Sigmoid colon (tissue), 7 donors: Measurements from ENCODE around the gene NUMB. TPM values are rescaled to one million over a fixed set of nuclear protein-coding genes. Genes with fewer than 3 reads are reported as not detected.

Source experiments
- DNase-seq: peaks from one replicate; pipeline ENCODE4 v3.0.0-alpha.2; 2019
- H3K27ac ChIP-seq, 4 donors: fragments of 200-600 bp; sonication (generic); one replicate each; pipeline ENCODE4 v1.5.1; 2016 to 2019; ENCODE audit warnings: mild to moderate bottlenecking in 1 of 4
- H3K27me3 ChIP-seq, 3 donors: fragments of 200-600 bp; sonication (generic); one replicate each; pipeline ENCODE4 v1.5.1; 2019; ENCODE audit warnings: mild to moderate bottlenecking in 1 of 3
- H3K36me3 ChIP-seq, 4 donors: fragments of 200-600 bp; sonication (generic); one replicate each; pipeline ENCODE4 v1.5.1; 2016 to 2019
- H3K4me1 ChIP-seq, 4 donors: fragments of 200-600 bp; sonication (generic); one replicate each; pipeline ENCODE4 v1.5.1; 2017 to 2019
- H3K4me3 ChIP-seq, 4 donors: fragments of 200-600 bp; sonication (generic); one replicate each; pipeline ENCODE4 v1.5.1; 2017 to 2019; ENCODE audit warnings: mild to moderate bottlenecking in 2 of 4, moderate library complexity in 1 of 4
- H3K9me3 ChIP-seq, 4 donors: fragments of 200-600 bp in 3 of 4; sonication (generic) in 3 of 4; one replicate each; pipeline versions ENCODE4 v1.5.1 to v1.6.1; 2013 to 2019
- EP300 ChIP-seq, 4 donors: sonication (generic); formaldehyde crosslinking; IDR thresholded peaks; one replicate each; pipeline ENCODE4 v1.6.1; 2017; ENCODE audit warnings: antibody characterized with exemption in 4 of 4
- POLR2A ChIP-seq, 2 donors: fragments of 450-650 bp; IDR thresholded peaks; one replicate each; pipeline ENCODE4 v1.6.1; 2016; ENCODE audit warnings: antibody characterized with exemption in 2 of 2, mild to moderate bottlenecking in 2 of 2, moderate library complexity in 2 of 2
- POLR2AphosphoS5 ChIP-seq, 4 donors: sonication (generic); formaldehyde crosslinking; IDR thresholded peaks; one replicate each; pipeline ENCODE4 v1.6.1; 2017; ENCODE audit warnings: antibody characterized with exemption in 4 of 4
- WGBS, 2 donors: extraction: QIAGEN DNeasy Blood & Tissue Kit; methylation state at CpG; one replicate each; pipeline ENCODE4 v1.1.7; 2013; 5-methylcytosine and 5-hydroxymethylcytosine counted together
- intact Hi-C: fragments of 100-400 bp; cut with DNase I; formaldehyde crosslinking; loops from one replicate; pipeline ENCODE4 v1.15.1; 2023
- polyA plus RNA-seq, 3 donors: library from polyadenylated mRNA; stranded (reverse); fragments of 200-250 nt; gene quantifications; one replicate each; pipeline ENCODE4 v1.2.3, GENCODE V29; 2013
- total RNA-seq, 4 donors: library from RNA; depleted of rRNA; stranded (reverse); fragments of >200 nt; gene quantifications; one replicate each; pipeline ENCODE4 v1.1.0, GENCODE V29; 2016
- TF ChIP-seq, protein P1 (sequence below), 4 experiments: fragments of 450-650 bp in 3 of 4; fragments of 200-600 bp in 1 of 4; IDR thresholded peaks; one replicate each; pipeline ENCODE4 v1.5.1; 2016 to 2019; ENCODE audit warnings: antibody characterized with exemption in 4 of 4, mild to moderate bottlenecking in 3 of 4, moderate library complexity in 2 of 4
- donor health status: healthy with polysubstance abuse.
- donor health status: Bipolar disorder and iron deficiency.
- donor health status: healthy.

The NUMB gene
- total and polyA plus RNA-seq, 7 donors = 37.6 to 80.3 (median 53.4) TPM

DNA sequence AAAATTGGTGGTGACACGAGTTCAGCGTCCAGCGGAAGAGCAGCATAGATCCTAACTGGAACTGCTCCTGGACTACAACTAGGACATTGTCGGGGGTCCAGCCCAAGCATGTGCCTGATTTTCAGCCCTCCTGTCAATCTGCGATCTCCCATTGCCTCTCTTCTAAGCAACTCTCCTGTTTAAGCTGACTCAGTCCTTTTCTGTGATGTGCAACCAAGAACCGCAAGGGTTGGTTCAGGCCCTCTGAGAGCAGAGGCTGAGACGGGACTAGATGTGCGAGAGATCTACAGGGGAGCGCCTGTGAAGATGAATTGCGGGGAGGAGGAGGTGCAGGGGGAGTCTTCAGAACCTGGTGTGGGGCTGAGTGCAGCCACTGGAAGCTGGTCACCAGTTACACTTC, 224.8 kb downstream of the NUMB start:
- Histone ChIP-seq H3K36me3 (no peaks in the 10 kb centered on the region), H3K27me3 (peaks cover 7 to 18% (median 11%) of the 10 kb centered on the region in 3 donors), H3K27ac (no peak overlapping the region), H3K4me1 (peaks cover 0 to 28% (median 23%) of the 10 kb centered on the region in 4 donors), H3K4me3 (no peak overlapping the region), H3K9me3 (no peaks in the 10 kb centered on the region)
- peak; percentile 29 for DNase-seq
- TF ChIP-seq, protein P1, sequence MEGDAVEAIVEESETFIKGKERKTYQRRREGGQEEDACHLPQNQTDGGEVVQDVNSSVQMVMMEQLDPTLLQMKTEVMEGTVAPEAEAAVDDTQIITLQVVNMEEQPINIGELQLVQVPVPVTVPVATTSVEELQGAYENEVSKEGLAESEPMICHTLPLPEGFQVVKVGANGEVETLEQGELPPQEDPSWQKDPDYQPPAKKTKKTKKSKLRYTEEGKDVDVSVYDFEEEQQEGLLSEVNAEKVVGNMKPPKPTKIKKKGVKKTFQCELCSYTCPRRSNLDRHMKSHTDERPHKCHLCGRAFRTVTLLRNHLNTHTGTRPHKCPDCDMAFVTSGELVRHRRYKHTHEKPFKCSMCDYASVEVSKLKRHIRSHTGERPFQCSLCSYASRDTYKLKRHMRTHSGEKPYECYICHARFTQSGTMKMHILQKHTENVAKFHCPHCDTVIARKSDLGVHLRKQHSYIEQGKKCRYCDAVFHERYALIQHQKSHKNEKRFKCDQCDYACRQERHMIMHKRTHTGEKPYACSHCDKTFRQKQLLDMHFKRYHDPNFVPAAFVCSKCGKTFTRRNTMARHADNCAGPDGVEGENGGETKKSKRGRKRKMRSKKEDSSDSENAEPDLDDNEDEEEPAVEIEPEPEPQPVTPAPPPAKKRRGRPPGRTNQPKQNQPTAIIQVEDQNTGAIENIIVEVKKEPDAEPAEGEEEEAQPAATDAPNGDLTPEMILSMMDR (IDR thresholded peaks at IDR 0.05) = no peak
- TF ChIP-seq POLR2A (IDR thresholded peaks at IDR 0.05) (no peak), EP300 (IDR thresholded peaks at IDR 0.05) (no peak), POLR2AphosphoS5 (IDR thresholded peaks at IDR 0.05) (no peak)
- intact Hi-C loops = no loop called here
- WGBS, 2 donors = 89 to 90% methylated on average over 10 of the region's 10 CpGs

DNA sequence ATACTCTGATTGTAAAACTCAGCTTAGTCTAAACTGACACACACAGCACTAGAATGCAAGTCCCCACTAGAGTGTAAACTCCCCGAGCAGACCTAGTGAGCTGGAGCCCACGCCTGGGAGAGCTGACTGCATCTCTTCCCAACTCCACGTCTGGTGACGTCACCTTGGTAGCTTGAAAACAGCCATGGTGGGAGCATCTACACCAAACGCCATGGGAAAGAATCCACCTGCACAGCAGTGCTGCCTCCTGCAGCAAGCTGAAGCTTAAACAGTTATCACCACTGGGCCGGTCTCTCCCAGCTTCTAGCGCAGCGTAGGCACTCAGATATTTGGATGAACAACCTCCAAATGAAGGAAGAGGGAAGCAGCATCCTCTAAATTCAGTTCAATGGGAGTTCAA, 225.4 kb downstream of the NUMB start:
- peaks cover 7 to 13% (median 8%) of the 10 kb centered on the region in 3 donors for H3K27me3 ChIP-seq
- intact Hi-C loops = no loop called here
- DNase-seq = peak; percentile 48

DNA sequence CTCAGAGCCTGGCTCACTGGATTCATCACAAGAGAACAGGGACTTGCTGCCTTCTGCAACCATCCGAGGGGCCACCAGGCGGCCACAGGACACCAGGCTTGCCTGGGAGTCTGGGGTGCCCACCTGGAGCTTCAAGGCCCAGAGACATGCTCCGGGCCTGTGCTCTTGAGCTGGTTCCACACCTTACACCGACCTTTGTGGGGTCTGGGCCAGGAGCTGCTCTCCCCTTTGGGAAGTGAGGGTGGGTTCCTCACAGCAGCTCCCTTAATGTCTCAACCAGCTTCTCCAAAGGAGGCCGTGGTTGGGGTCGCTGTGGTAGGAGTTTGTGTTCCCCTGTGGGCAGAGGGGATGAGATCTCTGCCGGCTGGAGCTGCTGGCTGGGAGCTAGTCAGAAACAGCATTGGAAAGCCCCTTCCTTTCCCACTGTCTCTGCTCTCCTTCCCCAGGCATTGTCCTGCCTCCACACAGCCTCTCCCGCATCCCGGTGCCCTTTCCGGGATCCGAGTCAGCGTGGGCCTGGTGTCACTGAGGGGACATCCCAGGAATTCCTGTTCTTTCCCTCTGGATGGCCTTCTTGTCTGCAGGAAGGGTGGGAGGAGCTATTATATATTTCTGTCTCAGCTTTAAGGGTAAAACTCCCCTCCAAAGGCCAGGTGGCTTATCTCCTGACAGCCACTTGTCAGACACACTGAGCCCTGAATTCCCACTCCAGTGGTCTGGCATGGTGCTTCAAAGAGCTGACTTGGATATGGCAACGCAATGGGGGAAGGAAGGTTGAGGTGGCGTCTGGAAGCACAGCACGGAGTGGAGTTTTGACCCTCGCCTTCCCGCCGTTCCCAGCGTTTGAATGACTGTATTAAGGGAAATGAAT, 226.1 kb downstream of the NUMB start:
- no peak overlapping the region for H3K27ac ChIP-seq
- WGBS, 2 donors = 67 to 68% methylated on average over 19 of the region's 19 CpGs
- peak; percentile 63 for DNase-seq
- intact Hi-C loops = no loop called here
- no peaks in the 10 kb centered on the region for H3K9me3 ChIP-seq
- no peak overlapping the region for H3K4me3 ChIP-seq
- H3K27me3 ChIP-seq = peaks cover under 1 to 5% (median under 1%) of the 10 kb centered on the region in 3 donors
- H3K36me3 ChIP-seq = no peaks in the 10 kb centered on the region
- peaks cover 0 to 23% (median 18%) of the 10 kb centered on the region in 4 donors for H3K4me1 ChIP-seq
- TF ChIP-seq POLR2AphosphoS5 (IDR thresholded peaks at IDR 0.05) (no peak), EP300 (IDR thresholded peaks at IDR 0.05) (no peak), POLR2A (IDR thresholded peaks at IDR 0.05) (no peak)
- TF ChIP-seq, protein P1 (IDR thresholded peaks at IDR 0.05) = no peak

More for the DNA sequence above, 225.4 kb downstream of the NUMB start:
- TF ChIP-seq, protein P1 (IDR thresholded peaks at IDR 0.05) = no peak
- TF ChIP-seq EP300 (IDR thresholded peaks at IDR 0.05) (no peak), POLR2AphosphoS5 (IDR thresholded peaks at IDR 0.05) (no peak), POLR2A (IDR thresholded peaks at IDR 0.05) (no peak)
- Histone ChIP-seq H3K4me3 (no peak overlapping the region), H3K9me3 (no peaks in the 10 kb centered on the region), H3K27ac (no peak overlapping the region), H3K4me1 (peaks cover 0 to 28% (median 23%) of the 10 kb centered on the region in 4 donors), H3K36me3 (no peaks in the 10 kb centered on the region)
- 72 to 83% methylated on average over 8 of the region's 8 CpGs for WGBS, 2 donors

DNA sequence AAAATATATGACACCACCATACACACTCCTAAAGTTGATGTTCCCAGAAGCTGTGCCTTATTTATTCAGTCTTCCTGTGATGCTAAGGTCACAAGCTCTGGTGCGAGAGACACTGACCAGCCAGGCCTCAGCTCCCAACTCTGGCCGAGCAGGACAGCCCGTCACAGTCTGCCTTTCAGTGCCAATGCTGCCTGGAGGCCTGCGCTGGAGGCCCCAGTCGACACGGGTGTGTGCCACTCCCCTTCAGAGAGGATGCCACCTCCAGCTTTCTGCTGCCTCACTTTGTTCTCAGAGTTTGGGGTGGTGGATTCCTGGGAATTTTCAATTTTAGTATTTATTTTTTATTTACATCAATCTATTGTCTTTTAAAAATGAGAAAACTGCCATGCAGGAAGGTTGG, 228.3 kb downstream of the NUMB start:
- no peak overlapping the region for H3K4me3 ChIP-seq

More for the DNA sequence above, 228.3 kb downstream of the NUMB start:
- no peak overlapping the region for H3K27ac ChIP-seq
- no peaks in the 10 kb centered on the region for H3K36me3 ChIP-seq
- DNase-seq = no peak
- intact Hi-C loops = no loop called here
- H3K9me3 ChIP-seq = no peaks in the 10 kb centered on the region
- H3K4me1 ChIP-seq = peaks cover 0 to 18% (median 14%) of the 10 kb centered on the region in 4 donors
- no peaks in the 10 kb centered on the region for H3K27me3 ChIP-seq
- 94 to 95% methylated on average over 6 of the region's 6 CpGs for WGBS, 2 donors
- TF ChIP-seq EP300 (IDR thresholded peaks at IDR 0.05) = no peak
- TF ChIP-seq, protein P1 (IDR thresholded peaks at IDR 0.05) = no peak
- TF ChIP-seq POLR2AphosphoS5 (IDR thresholded peaks at IDR 0.05) = no peak
- no peak for TF ChIP-seq POLR2A (IDR thresholded peaks at IDR 0.05)
